HFF-Myc (cell line): ENCODE results near the gene HSPB3.
A peak's percentile ranks its signal among the peaks of the same experiment; 100 is the strongest.

Experiments used
- DNase-seq: peaks from one replicate; pipeline ENCODE4 v3.0.0-alpha.2; 2011; ENCODE audit warnings: low read depth; ENCODE audit errors: extremely low read depth
- H3K4me3 ChIP-seq: replicated peaks from 2 replicates; pipeline ENCODE4 v1.5.1; 2011; ENCODE audit warnings: low read depth, mild to moderate bottlenecking, control low read depth, low read length
- CTCF ChIP-seq: IDR thresholded peaks from 2 replicates; pipeline ENCODE4 v1.5.1; 2012; ENCODE audit warnings: mild to moderate bottlenecking, low read depth, low read length, control low read depth; ENCODE audit errors: missing control alignments

HSPB3 gene

GRCh38 chr5:54470128-54470527 lies 14.6 kb downstream of the HSPB3 start:
- peak overlapping the region; percentile 33 for H3K4me3 ChIP-seq
- TF ChIP-seq CTCF = no peak
- no peak for DNase-seq

GRCh38 chr5:54470677-54471076 lies 15.2 kb downstream of the HSPB3 start:
- H3K4me3 ChIP-seq = no peak overlapping the region
- no peak for DNase-seq
- no peak for TF ChIP-seq CTCF

- H3K4me3 ChIP-seq = no peak overlapping the region
- TF ChIP-seq CTCF = no peak
- DNase-seq = no peak
These were observed 15.9 kb downstream of the HSPB3 start for GRCh38 chr5:54471398-54471797.

GRCh38 chr5:54476682-54477081 lies 21.2 kb downstream of the HSPB3 start:
- no peak for DNase-seq
- TF ChIP-seq CTCF = no peak
- no peak overlapping the region for H3K4me3 ChIP-seq

GRCh38 chr5:54477941-54478478 lies 22.5 kb downstream of the HSPB3 start:
- no peak for DNase-seq
- no peak for TF ChIP-seq CTCF
- H3K4me3 ChIP-seq = no peak overlapping the region

GRCh38 chr5:54480296-54480695 lies 24.8 kb downstream of the HSPB3 start:
- TF ChIP-seq CTCF = no peak
- no peak overlapping the region for H3K4me3 ChIP-seq
- no peak for DNase-seq
